ENCODE data around the gene ANKRD17. TPM values are rescaled to one million over a fixed set of nuclear protein-coding genes. Genes with fewer than 3 reads are reported as not detected.

ANKRD17 gene
- total and polyA plus RNA-seq, 9 of the 15 experiments (the other 6 are each of a cell fraction or from before 2014, with no cell fraction given), result 25.5 to 86.9 (median 52.2) TPM

DNA sequence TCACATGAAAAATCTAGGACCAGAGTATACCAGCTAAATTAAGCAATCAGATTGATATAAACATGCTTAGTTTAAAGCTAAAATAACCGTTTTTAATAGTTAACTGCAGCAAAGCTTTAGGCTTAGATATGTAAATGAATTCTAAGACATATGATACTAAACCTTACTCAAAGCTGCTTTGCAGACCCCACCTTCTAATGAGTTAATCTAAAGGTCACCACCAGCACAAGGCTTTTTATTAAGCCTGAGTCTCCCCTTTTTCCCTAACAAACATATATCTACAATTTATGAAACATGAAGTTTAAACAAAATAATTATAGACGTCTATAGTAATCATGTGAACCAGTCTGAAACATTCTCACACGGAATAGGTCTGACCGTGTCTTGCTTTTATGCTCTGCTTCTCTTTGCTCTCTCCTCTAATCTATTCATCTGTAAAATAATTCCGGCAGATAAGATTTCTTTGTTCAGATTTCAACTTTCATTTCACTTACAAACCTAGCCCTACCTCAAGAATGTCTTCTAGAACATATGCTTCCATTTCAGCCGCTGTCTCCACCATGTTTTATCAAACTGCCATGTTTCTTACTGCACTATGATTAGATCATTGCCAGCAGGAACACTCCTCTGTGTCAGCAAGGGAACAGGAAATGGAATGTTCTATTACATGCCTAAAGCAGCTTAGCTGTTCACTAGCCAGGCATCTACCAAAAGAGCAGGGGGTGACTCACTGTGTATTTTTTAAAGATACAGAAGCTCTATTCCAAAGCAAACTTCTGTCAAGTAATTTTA lies 35.9 kb downstream of the ANKRD17 start (continued):
- TF ChIP-seq, protein P1, sequence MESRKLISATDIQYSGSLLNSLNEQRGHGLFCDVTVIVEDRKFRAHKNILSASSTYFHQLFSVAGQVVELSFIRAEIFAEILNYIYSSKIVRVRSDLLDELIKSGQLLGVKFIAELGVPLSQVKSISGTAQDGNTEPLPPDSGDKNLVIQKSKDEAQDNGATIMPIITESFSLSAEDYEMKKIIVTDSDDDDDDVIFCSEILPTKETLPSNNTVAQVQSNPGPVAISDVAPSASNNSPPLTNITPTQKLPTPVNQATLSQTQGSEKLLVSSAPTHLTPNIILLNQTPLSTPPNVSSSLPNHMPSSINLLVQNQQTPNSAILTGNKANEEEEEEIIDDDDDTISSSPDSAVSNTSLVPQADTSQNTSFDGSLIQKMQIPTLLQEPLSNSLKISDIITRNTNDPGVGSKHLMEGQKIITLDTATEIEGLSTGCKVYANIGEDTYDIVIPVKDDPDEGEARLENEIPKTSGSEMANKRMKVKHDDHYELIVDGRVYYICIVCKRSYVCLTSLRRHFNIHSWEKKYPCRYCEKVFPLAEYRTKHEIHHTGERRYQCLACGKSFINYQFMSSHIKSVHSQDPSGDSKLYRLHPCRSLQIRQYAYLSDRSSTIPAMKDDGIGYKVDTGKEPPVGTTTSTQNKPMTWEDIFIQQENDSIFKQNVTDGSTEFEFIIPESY (CRISPR knock-in tag; IDR thresholded peaks at IDR 0.05), result no peak
- no peak for TF ChIP-seq RBM25 (IDR thresholded peaks at IDR 0.05; ENCODE audit: low read depth, low read length, severe bottlenecking)
- peak; percentile 82 for TF ChIP-seq GABPB1 (CRISPR knock-in tag; IDR thresholded peaks at IDR 0.05)
- no peak for TF ChIP-seq WHSC1 (IDR thresholded peaks at IDR 0.05; ENCODE audit: low read length)
- peak; percentile 77 for TF ChIP-seq CREM (IDR thresholded peaks at IDR 0.05; ENCODE audit: low read depth)
- no peak for TF ChIP-seq ZNF212 (CRISPR knock-in tag; IDR thresholded peaks at IDR 0.05)
- TF ChIP-seq, protein P2, sequence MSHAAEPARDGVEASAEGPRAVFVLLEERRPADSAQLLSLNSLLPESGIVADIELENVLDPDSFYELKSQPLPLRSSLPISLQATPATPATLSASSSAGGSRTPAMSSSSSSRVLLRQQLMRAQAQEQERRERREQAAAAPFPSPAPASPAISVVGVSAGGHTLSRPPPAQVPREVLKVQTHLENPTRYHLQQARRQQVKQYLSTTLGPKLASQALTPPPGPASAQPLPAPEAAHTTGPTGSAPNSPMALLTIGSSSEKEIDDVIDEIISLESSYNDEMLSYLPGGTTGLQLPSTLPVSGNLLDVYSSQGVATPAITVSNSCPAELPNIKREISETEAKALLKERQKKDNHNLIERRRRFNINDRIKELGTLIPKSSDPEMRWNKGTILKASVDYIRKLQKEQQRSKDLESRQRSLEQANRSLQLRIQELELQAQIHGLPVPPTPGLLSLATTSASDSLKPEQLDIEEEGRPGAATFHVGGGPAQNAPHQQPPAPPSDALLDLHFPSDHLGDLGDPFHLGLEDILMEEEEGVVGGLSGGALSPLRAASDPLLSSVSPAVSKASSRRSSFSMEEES (CRISPR knock-in tag; IDR thresholded peaks at IDR 0.05), result no peak
- TF ChIP-seq ZNF239 (CRISPR knock-in tag; IDR thresholded peaks at IDR 0.05), result no peak
- TF ChIP-seq, protein P3, sequence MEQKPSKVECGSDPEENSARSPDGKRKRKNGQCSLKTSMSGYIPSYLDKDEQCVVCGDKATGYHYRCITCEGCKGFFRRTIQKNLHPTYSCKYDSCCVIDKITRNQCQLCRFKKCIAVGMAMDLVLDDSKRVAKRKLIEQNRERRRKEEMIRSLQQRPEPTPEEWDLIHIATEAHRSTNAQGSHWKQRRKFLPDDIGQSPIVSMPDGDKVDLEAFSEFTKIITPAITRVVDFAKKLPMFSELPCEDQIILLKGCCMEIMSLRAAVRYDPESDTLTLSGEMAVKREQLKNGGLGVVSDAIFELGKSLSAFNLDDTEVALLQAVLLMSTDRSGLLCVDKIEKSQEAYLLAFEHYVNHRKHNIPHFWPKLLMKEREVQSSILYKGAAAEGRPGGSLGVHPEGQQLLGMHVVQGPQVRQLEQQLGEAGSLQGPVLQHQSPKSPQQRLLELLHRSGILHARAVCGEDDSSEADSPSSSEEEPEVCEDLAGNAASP (IDR thresholded peaks at IDR 0.05), result no peak
- TF ChIP-seq TBL1XR1 (IDR thresholded peaks at IDR 0.05; ENCODE audit: low read length in 2 of 2), result peak in 1 of 2 experiments; percentile 53; a peak in 1 of 4 replicates
- no peak for TF ChIP-seq ZNF583 (CRISPR knock-in tag; IDR thresholded peaks at IDR 0.05)
- TF ChIP-seq, protein P4, sequence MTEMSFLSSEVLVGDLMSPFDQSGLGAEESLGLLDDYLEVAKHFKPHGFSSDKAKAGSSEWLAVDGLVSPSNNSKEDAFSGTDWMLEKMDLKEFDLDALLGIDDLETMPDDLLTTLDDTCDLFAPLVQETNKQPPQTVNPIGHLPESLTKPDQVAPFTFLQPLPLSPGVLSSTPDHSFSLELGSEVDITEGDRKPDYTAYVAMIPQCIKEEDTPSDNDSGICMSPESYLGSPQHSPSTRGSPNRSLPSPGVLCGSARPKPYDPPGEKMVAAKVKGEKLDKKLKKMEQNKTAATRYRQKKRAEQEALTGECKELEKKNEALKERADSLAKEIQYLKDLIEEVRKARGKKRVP (CRISPR knock-in tag; IDR thresholded peaks at IDR 0.05), result peak; percentile 3; the same call in 1 of the 2 replicates
- TF ChIP-seq, protein P5, sequence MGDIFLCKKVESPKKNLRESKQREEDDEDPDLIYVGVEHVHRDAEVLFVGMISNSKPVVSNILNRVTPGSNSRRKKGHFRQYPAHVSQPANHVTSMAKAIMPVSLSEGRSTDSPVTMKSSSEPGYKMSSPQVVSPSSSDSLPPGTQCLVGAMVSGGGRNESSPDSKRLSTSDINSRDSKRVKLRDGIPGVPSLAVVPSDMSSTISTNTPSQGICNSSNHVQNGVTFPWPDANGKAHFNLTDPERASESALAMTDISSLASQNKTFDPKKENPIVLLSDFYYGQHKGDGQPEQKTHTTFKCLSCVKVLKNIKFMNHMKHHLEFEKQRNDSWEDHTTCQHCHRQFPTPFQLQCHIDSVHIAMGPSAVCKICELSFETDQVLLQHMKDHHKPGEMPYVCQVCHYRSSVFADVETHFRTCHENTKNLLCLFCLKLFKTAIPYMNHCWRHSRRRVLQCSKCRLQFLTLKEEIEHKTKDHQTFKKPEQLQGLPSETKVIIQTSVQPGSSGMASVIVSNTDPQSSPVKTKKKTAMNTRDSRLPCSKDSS (IDR thresholded peaks at IDR 0.05; ENCODE audit: low read depth, partially characterized antibody), result no peak
- TF ChIP-seq ZBTB17 (CRISPR knock-in tag; IDR thresholded peaks at IDR 0.05), result no peak
- no peak for TF ChIP-seq TGIF2 (CRISPR knock-in tag; IDR thresholded peaks at IDR 0.05)
- TF ChIP-seq NFE2 (IDR thresholded peaks at IDR 0.05; ENCODE audit: low read depth), result no peak; the same call in 1 of the 2 replicates
- TF ChIP-seq POLR2AphosphoS2 (IDR thresholded peaks at IDR 0.05; ENCODE audit: low read length), result peak; percentile 88
- no peak for TF ChIP-seq HDAC8 (tag; IDR thresholded peaks at IDR 0.05)
- TF ChIP-seq MYNN (IDR thresholded peaks at IDR 0.05), result no peak
- no peak for TF ChIP-seq MYNN (CRISPR knock-in tag; IDR thresholded peaks at IDR 0.05)
- TF ChIP-seq NONO (IDR thresholded peaks at IDR 0.05; ENCODE audit: low read depth in 2 of 2, low read length in 1 of 2), result peak; percentile 29 to 96; a peak in 2 of 4 replicates
